ENCODE measurements around the gene CFAP52. TPM values are rescaled to one million over a fixed set of nuclear protein-coding genes. Genes with fewer than 3 reads are reported as not detected.

Gene CFAP52
- total RNA-seq, 1 experiment from 2014 or later: not detected

DNA sequence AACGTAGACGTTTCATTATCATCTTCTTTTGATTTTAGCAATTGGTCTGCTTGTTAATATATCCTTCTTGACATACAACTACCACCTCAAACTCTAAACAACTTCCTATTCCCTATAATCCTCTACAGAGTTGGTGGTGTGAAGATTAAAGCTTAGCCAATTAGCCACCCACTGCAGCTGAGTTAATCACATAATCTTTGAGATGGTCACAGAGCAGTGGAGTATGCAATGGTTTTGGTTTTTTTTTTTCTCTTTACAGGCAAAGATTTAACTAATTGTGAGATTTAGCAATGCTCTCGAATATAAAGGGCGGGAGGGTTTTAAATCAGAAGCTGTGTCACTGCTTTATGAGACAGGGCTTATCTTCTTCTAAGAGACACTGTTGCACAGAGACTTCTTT is 37.8 kb upstream of the CFAP52 start:
- H3K27ac ChIP-seq (ENCODE audit: insufficient read length, low read depth, low read length): no peak overlapping the region
- WGBS (ENCODE audit: extremely low coverage, insufficient read length, low lambda C conversion rate): no CpG with 5 or more reads among the region's 4 CpGs

More for the DNA sequence above, 37.8 kb upstream of the CFAP52 start:
- Mint-ChIP-seq H3K4me1 (peaks cover 11 to 14% of the 10 kb centered on the region in 2 experiments), H3K36me3 (ENCODE audit: insufficient read depth in 1 of 3, low read depth in 3 of 3) (peaks cover 0 to 9% (median 6%) of the 10 kb centered on the region in 3 experiments; a peak in 5 of 7 replicates), H3K27ac (no peak overlapping the region), H3K9me3 (no peaks in the 10 kb centered on the region), H3K4me3 (no peak overlapping the region), H3K27me3 (ENCODE audit: low read depth) (peaks cover 2% of the 10 kb centered on the region; the same call in 1 of the 2 replicates)
- H2AK5ac ChIP-seq (ENCODE audit: insufficient read length, low read length): no peak overlapping the region
- no peak overlapping the region for H2AFZ ChIP-seq (ENCODE audit: low read length)
- H3K9ac ChIP-seq (ENCODE audit: extremely low read depth, insufficient read length, low read length): no peak overlapping the region
- H4K8ac ChIP-seq (replicated peaks; ENCODE audit: insufficient read length, low read depth, low read length): no peak overlapping the region
- no peak overlapping the region for H4K91ac ChIP-seq (ENCODE audit: insufficient read length, low read depth, low read length)
- no peak for DNase-seq
- H2BK20ac ChIP-seq (ENCODE audit: low read depth, low read length, poor library complexity, severe bottlenecking): no peak overlapping the region
- no peak overlapping the region for H4K5ac ChIP-seq (ENCODE audit: insufficient read length, low read depth, low read length)
- no peaks in the 10 kb centered on the region for H4K20me1 ChIP-seq (ENCODE audit: control insufficient read depth, insufficient read depth, insufficient read length)
- H3K79me1 ChIP-seq (ENCODE audit: insufficient read depth, low read depth, low read length, poor library complexity, severe bottlenecking): no peaks in the 10 kb centered on the region
- H3K79me2 ChIP-seq (ENCODE audit: insufficient read depth, low read length): no peaks in the 10 kb centered on the region
- H2BK120ac ChIP-seq (ENCODE audit: low read depth, low read length, poor library complexity, severe bottlenecking): no peak overlapping the region
- no peak overlapping the region for H3K4me2 ChIP-seq (ENCODE audit: insufficient read depth, insufficient read length, low read length)
- H3K23ac ChIP-seq (ENCODE audit: insufficient read length, low read depth, low read length): no peak overlapping the region
- no peak overlapping the region for H3K56ac ChIP-seq (ENCODE audit: insufficient read length, low read depth, low read length)
- H3K4ac ChIP-seq (ENCODE audit: low read depth, low read length): no peak overlapping the region
- H3K4me1 ChIP-seq (ENCODE audit: insufficient read depth, low read length): no peaks in the 10 kb centered on the region
- H3K18ac ChIP-seq (ENCODE audit: insufficient read length, low read depth, low read length): no peak overlapping the region
- TF ChIP-seq, protein P1, sequence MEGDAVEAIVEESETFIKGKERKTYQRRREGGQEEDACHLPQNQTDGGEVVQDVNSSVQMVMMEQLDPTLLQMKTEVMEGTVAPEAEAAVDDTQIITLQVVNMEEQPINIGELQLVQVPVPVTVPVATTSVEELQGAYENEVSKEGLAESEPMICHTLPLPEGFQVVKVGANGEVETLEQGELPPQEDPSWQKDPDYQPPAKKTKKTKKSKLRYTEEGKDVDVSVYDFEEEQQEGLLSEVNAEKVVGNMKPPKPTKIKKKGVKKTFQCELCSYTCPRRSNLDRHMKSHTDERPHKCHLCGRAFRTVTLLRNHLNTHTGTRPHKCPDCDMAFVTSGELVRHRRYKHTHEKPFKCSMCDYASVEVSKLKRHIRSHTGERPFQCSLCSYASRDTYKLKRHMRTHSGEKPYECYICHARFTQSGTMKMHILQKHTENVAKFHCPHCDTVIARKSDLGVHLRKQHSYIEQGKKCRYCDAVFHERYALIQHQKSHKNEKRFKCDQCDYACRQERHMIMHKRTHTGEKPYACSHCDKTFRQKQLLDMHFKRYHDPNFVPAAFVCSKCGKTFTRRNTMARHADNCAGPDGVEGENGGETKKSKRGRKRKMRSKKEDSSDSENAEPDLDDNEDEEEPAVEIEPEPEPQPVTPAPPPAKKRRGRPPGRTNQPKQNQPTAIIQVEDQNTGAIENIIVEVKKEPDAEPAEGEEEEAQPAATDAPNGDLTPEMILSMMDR (conservative IDR thresholded peaks at IDR 0.05): no peak
- no peaks in the 10 kb centered on the region for H3K27me3 ChIP-seq (ENCODE audit: insufficient read depth, low read length)
- no peak overlapping the region for H2BK15ac ChIP-seq (ENCODE audit: low read depth, low read length)
- no peak overlapping the region for H3K14ac ChIP-seq (ENCODE audit: insufficient read depth, low read length)
- H3K23me2 ChIP-seq (ENCODE audit: insufficient read length, low read depth, low read length, poor library complexity, severe bottlenecking): no peaks in the 10 kb centered on the region
- no peak overlapping the region for H2BK12ac ChIP-seq (ENCODE audit: insufficient read length, low read depth, low read length)
- H3T11ph ChIP-seq (ENCODE audit: low read length): no peak overlapping the region
- no peak overlapping the region for H2BK5ac ChIP-seq (ENCODE audit: insufficient read length, low read length)
- no peaks in the 10 kb centered on the region for H3K9me3 ChIP-seq (ENCODE audit: control insufficient read depth, low read depth, low read length)

All from H9 (cell line).